OCI-LY1 (cell line): ENCODE data around the gene ANKRD31.
"Not testable (repeated sequence)": the region's sequence is repeated elsewhere in the genome, so short reads cannot be mapped to it uniquely, and the experiment has no call there.

Experiments used
- H2AFZ ChIP-seq: fragments of 200-600 bp; sonication (generic), shearing (Covaris generic); 2 replicates; pipeline ENCODE4 v1.6.0; 2014; ENCODE audit warnings: antibody characterized with exemption, mild to moderate bottlenecking, low read length
- H3F3A ChIP-seq: fragments of 200-600 bp; sonication (generic), shearing (Covaris generic); 2 replicates; pipeline ENCODE4 v1.6.0; 2014; ENCODE audit warnings: mild to moderate bottlenecking, antibody characterized with exemption, low read length, moderate library complexity; ENCODE audit not compliant: insufficient read depth
- H3K27ac ChIP-seq: fragments of 200-600 bp; sonication (generic); 2 replicates; pipeline ENCODE4 v1.5.1; 2014; ENCODE audit warnings: low read length, mixed run types, mild to moderate bottlenecking, low read depth; ENCODE audit not compliant: poor library complexity, severe bottlenecking
- H3K27me3 ChIP-seq: fragments of 200-600 bp; sonication (generic); 2 replicates; pipeline ENCODE4 v1.6.0; 2014; ENCODE audit warnings: antibody characterized with exemption, mild to moderate bottlenecking, low read length, moderate library complexity; ENCODE audit not compliant: insufficient read depth
- H3K36me3 ChIP-seq: fragments of 200-600 bp; sonication (generic); 2 replicates; pipeline ENCODE4 v1.6.1; 2014; ENCODE audit warnings: mild to moderate bottlenecking, antibody characterized with exemption, low read length, moderate library complexity, mixed read lengths; ENCODE audit not compliant: insufficient read depth
- H3K4me1 ChIP-seq: fragments of 200-600 bp; sonication (generic); 2 replicates; pipeline ENCODE4 v1.5.1; 2014; ENCODE audit warnings: mild to moderate bottlenecking, low read length, moderate library complexity; ENCODE audit not compliant: insufficient read depth, severe bottlenecking
- H3K4me2 ChIP-seq: fragments of 200-600 bp; sonication (generic), shearing (Covaris generic); 2 replicates; pipeline ENCODE4 v1.6.1; 2014; ENCODE audit warnings: low read length
- H3K4me3 ChIP-seq: fragments of 200-600 bp; sonication (generic); 2 replicates; pipeline ENCODE4 v1.5.1; 2014; ENCODE audit warnings: low read length, low read depth, mild to moderate bottlenecking, mixed read lengths; ENCODE audit not compliant: poor library complexity, severe bottlenecking
- H3K79me2 ChIP-seq: fragments of 200-600 bp; shearing (Covaris generic); 2 replicates; pipeline ENCODE4 v1.6.1; 2016; ENCODE audit warnings: mixed run types, low read length, mixed read lengths; ENCODE audit not compliant: insufficient read depth
- H3K9ac ChIP-seq: fragments of 200-600 bp; sonication (generic), shearing (Covaris generic); 2 replicates; pipeline ENCODE4 v1.6.1; 2014; ENCODE audit warnings: mild to moderate bottlenecking, low read length, mixed read lengths
- H3K9me2 ChIP-seq: fragments of 200-600 bp; sonication (generic), shearing (Covaris generic); 2 replicates; pipeline ENCODE4 v1.6.1; 2014; ENCODE audit warnings: low read depth, mild to moderate bottlenecking, low read length, mixed read lengths
- H3K9me3 ChIP-seq: fragments of 200-600 bp; shearing (Covaris generic); 2 replicates; pipeline ENCODE4 v1.6.1; 2014; ENCODE audit warnings: low read length, mixed read lengths
- H4K20me1 ChIP-seq: fragments of 200-600 bp; sonication (generic), shearing (Covaris generic); 2 replicates; pipeline ENCODE4 v1.6.0; 2016; ENCODE audit warnings: mild to moderate bottlenecking, low read length; ENCODE audit not compliant: insufficient read depth
- EZH2 ChIP-seq: fragments of 200-600 bp; sonication (generic), shearing (Covaris generic); IDR thresholded peaks from 2 replicates; pipeline ENCODE4 v1.8.0; 2017; ENCODE audit warnings: borderline replicate concordance, mixed run types, mild to moderate bottlenecking, antibody characterized with exemption, low read length, moderate library complexity, mixed read lengths
- TF ChIP-seq, protein P1 (sequence below): fragments of 200-600 bp; sonication (generic), shearing (Covaris generic); IDR thresholded peaks from 2 replicates; pipeline ENCODE4 v1.5.1; 2017; ENCODE audit warnings: mild to moderate bottlenecking, antibody characterized with exemption, low read length, moderate library complexity, mixed read lengths

The ANKRD31 gene

DNA sequence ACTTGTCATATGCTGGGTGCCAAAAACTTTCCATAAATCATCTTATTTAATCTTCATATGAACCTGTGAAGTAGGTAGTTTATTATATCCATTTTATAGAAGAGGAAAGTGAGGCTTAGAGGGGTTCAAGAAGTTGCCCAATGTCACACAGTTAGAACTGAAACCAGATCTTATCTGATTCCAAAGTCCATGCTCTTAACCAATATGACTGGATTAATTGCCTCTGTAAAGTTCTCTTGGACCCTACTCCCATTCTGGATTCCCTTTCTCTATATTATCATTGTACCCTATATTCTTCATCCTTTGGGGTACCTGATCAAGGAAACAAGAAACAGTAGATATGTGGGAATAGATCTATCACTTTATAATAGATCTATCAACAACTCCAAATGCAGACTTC is 119.8 kb downstream of the ANKRD31 start:
- H3K9ac ChIP-seq, result no peak overlapping the region
- H3F3A ChIP-seq, result no peaks in the 10 kb centered on the region
- H3K4me1 ChIP-seq, result no peaks in the 10 kb centered on the region
- H3K79me2 ChIP-seq, result no peaks in the 10 kb centered on the region
- no peaks in the 10 kb centered on the region for H3K9me3 ChIP-seq
- TF ChIP-seq, protein P1, sequence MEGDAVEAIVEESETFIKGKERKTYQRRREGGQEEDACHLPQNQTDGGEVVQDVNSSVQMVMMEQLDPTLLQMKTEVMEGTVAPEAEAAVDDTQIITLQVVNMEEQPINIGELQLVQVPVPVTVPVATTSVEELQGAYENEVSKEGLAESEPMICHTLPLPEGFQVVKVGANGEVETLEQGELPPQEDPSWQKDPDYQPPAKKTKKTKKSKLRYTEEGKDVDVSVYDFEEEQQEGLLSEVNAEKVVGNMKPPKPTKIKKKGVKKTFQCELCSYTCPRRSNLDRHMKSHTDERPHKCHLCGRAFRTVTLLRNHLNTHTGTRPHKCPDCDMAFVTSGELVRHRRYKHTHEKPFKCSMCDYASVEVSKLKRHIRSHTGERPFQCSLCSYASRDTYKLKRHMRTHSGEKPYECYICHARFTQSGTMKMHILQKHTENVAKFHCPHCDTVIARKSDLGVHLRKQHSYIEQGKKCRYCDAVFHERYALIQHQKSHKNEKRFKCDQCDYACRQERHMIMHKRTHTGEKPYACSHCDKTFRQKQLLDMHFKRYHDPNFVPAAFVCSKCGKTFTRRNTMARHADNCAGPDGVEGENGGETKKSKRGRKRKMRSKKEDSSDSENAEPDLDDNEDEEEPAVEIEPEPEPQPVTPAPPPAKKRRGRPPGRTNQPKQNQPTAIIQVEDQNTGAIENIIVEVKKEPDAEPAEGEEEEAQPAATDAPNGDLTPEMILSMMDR, result no peak
- TF ChIP-seq EZH2, result no peak
- H3K4me3 ChIP-seq, result no peak overlapping the region
- no peaks in the 10 kb centered on the region for H3K9me2 ChIP-seq
- no peak overlapping the region for H2AFZ ChIP-seq
- no peaks in the 10 kb centered on the region for H3K36me3 ChIP-seq
- no peak overlapping the region for H3K4me2 ChIP-seq
- H3K27ac ChIP-seq, result no peak overlapping the region
- H4K20me1 ChIP-seq, result no peaks in the 10 kb centered on the region
- no peaks in the 10 kb centered on the region for H3K27me3 ChIP-seq

GRCh38 chr5:75114311-75114710 is 122.4 kb downstream of the ANKRD31 start:
- not testable (repeated sequence) for H3K9me2 ChIP-seq, H3K9ac ChIP-seq, H3K4me3 ChIP-seq, H3K27me3 ChIP-seq, H2AFZ ChIP-seq, H3K27ac ChIP-seq, H3K36me3 ChIP-seq, H3K4me1 ChIP-seq, H3K4me2 ChIP-seq, H3F3A ChIP-seq, H3K9me3 ChIP-seq, H4K20me1 ChIP-seq, H3K79me2 ChIP-seq

GRCh38 chr5:75113354-75114113 is 123.1 kb downstream of the ANKRD31 start:
- Histone ChIP-seq H3K4me1 (no peaks in the 10 kb centered on the region), H3K27me3 (no peaks in the 10 kb centered on the region), H2AFZ (no peak overlapping the region), H3K4me2 (no peak overlapping the region), H3K9me3 (no peaks in the 10 kb centered on the region), H3K9ac (no peak overlapping the region), H4K20me1 (no peaks in the 10 kb centered on the region), H3K4me3 (no peak overlapping the region), H3F3A (no peaks in the 10 kb centered on the region), H3K9me2 (no peaks in the 10 kb centered on the region), H3K36me3 (no peaks in the 10 kb centered on the region), H3K79me2 (no peaks in the 10 kb centered on the region), H3K27ac (no peak overlapping the region)
- no peak for TF ChIP-seq EZH2
- TF ChIP-seq, protein P1, result no peak
